HEK293T (cell line): ENCODE results near the gene CA12.

ENCODE experiments used
- BHLHE40 ChIP-seq: fragments of 450-650 bp; IDR thresholded peaks from 2 replicates; pipeline ENCODE4 v1.6.1; 2016; ENCODE audit warnings: mild to moderate bottlenecking, moderate library complexity, borderline replicate concordance
- FOXA1 ChIP-seq: fragments of 450-650 bp; IDR thresholded peaks from 2 replicates; pipeline ENCODE4 v1.6.1; 2016; ENCODE audit warnings: mild to moderate bottlenecking
- SUZ12 ChIP-seq: fragments of 450-650 bp; IDR thresholded peaks from 2 replicates; pipeline ENCODE4 v1.6.1; 2016; ENCODE audit warnings: mild to moderate bottlenecking
- TARDBP ChIP-seq: fragments of 450-650 bp; IDR thresholded peaks from 2 replicates; pipeline ENCODE4 v1.6.1; 2016
- TF ChIP-seq, protein P1 (sequence below): fragments of 450-650 bp; IDR thresholded peaks from 2 replicates; pipeline ENCODE4 v1.6.1; 2016

DNA sequence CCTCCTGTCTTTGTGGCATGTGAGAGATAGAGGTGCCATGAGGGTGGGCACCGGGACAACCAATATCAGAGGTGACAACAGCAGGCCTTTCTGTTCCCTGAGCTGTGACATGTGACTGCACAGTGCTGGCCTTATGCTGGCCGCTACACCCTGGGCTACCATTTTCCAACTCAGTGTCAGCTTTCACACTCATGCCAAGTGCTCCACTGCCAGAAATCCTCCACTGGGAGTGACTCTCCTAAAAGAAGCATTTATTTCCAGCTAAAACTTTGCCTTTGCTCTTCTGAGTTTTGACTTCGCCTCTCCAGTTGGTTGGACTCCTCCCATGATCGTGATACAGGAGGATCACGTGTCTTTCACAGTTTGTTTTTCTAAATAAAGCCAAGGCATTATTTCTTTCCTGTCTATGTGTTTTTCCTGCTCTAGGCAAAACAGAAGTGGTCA is 31.4 kb downstream of the CA12 start:
- TF ChIP-seq TARDBP: no peak
- TF ChIP-seq, protein P1, sequence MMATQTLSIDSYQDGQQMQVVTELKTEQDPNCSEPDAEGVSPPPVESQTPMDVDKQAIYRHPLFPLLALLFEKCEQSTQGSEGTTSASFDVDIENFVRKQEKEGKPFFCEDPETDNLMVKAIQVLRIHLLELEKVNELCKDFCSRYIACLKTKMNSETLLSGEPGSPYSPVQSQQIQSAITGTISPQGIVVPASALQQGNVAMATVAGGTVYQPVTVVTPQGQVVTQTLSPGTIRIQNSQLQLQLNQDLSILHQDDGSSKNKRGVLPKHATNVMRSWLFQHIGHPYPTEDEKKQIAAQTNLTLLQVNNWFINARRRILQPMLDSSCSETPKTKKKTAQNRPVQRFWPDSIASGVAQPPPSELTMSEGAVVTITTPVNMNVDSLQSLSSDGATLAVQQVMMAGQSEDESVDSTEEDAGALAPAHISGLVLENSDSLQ: no peak
- no peak for TF ChIP-seq BHLHE40
- no peak for TF ChIP-seq FOXA1
- TF ChIP-seq SUZ12: no peak
